Thyroid gland (tissue), 4 donors: ENCODE results near the gene PAX5. TPM values are rescaled to one million over a fixed set of nuclear protein-coding genes. Genes with fewer than 3 reads are reported as not detected.

Experiments
- DNase-seq, 2 donors: peaks; one replicate each; pipeline ENCODE4 v3.0.0-alpha.2; 2019
- H3K27ac ChIP-seq, 3 donors: fragments of 200-600 bp; sonication (generic); 1 replicate in 2 of 3; 2 replicates in 1 of 3; pipeline ENCODE4 v1.5.1; 2016 to 2019; ENCODE audit warnings: mild to moderate bottlenecking in 1 of 3, moderate library complexity in 1 of 3
- H3K27me3 ChIP-seq: fragments of 200-600 bp; sonication (generic); one replicate; pipeline ENCODE4 v1.5.1; 2019
- H3K36me3 ChIP-seq, 2 donors: fragments of 200-600 bp; sonication (generic); one replicate each; pipeline ENCODE4 v1.5.1; 2016 to 2019
- H3K4me1 ChIP-seq, 2 donors: fragments of 200-600 bp; sonication (generic); one replicate each; pipeline ENCODE4 v1.5.1; 2017 to 2019
- H3K4me3 ChIP-seq, 3 donors: fragments of 200-600 bp; sonication (generic); replicated peaks in 1 of 3; 1 replicate in 2 of 3; 2 replicates in 1 of 3; pipeline ENCODE4 v1.5.1; 2016; ENCODE audit warnings: mild to moderate bottlenecking in 1 of 3
- H3K9me3 ChIP-seq: fragments of 200-600 bp; sonication (generic); one replicate; pipeline ENCODE4 v1.5.1; 2017
- CTCF ChIP-seq, 6 experiments: fragments of 200-600 bp in 3 of 6; fragments of 450-650 bp in 3 of 6; sonication (generic) in 3 of 6; IDR thresholded peaks; one replicate each; pipeline ENCODE4 v1.5.1; 2016 to 2019; ENCODE audit warnings: antibody characterized with exemption in 6 of 6, mild to moderate bottlenecking in 2 of 6, inconsistent platforms in 1 of 6, moderate library complexity in 1 of 6
- POLR2A ChIP-seq, 2 donors: fragments of 450-650 bp; IDR thresholded peaks; one replicate each; pipeline ENCODE4 v1.6.1; 2017; ENCODE audit warnings: antibody characterized with exemption in 2 of 2, mild to moderate bottlenecking in 2 of 2, moderate library complexity in 1 of 2
- WGBS, 2 donors: methylation state at CpG; one replicate each; pipeline ENCODE4 v1.1.5; 2017; 5-methylcytosine and 5-hydroxymethylcytosine counted together
- intact Hi-C: fragments of 100-400 bp; cut with DNase I; formaldehyde crosslinking; loops from one replicate; pipeline ENCODE4 v1.15.1; 2023
- total RNA-seq, 4 donors: library from RNA; depleted of rRNA; stranded (reverse); fragments of >200 nt; gene quantifications; one replicate each; pipeline ENCODE4 v1.2.3, GENCODE V29; 2016

PAX5 gene
- total RNA-seq, 4 donors from 2014 or later, result 0.68 TPM; not detected in 3

GRCh38 chr9:36985061-36985768 lies 48.9 kb downstream of the PAX5 start:
- Histone ChIP-seq H3K27ac (no peak overlapping the region), H3K27me3 (peaks cover 17% of the 10 kb centered on the region), H3K4me3 (no peak overlapping the region), H3K4me1 (peaks cover 0 to 5% of the 10 kb centered on the region in 2 donors), H3K9me3 (no peaks in the 10 kb centered on the region), H3K36me3 (no peaks in the 10 kb centered on the region)
- intact Hi-C loops, result no loop called here
- TF ChIP-seq POLR2A (IDR thresholded peaks at IDR 0.05) (no peak), CTCF (IDR thresholded peaks at IDR 0.05) (no peak)
- DNase-seq, result no peak
- WGBS, 2 donors, result 30 to 32% methylated on average over 13 of the region's 15 CpGs

GRCh38 chr9:36980148-36980974 lies 53.7 kb downstream of the PAX5 start:
- Histone ChIP-seq H3K4me1 (no peaks in the 10 kb centered on the region), H3K4me3 (no peak overlapping the region), H3K9me3 (no peaks in the 10 kb centered on the region), H3K27me3 (peaks cover 4% of the 10 kb centered on the region), H3K27ac (no peak overlapping the region), H3K36me3 (no peaks in the 10 kb centered on the region)
- 28 to 36% methylated on average over 7 of the region's 7 CpGs for WGBS, 2 donors
- intact Hi-C loops, result no loop called here
- no peak for DNase-seq
- no peak for TF ChIP-seq POLR2A (IDR thresholded peaks at IDR 0.05)
- TF ChIP-seq CTCF (IDR thresholded peaks at IDR 0.05), result no peak

GRCh38 chr9:36976371-36977030 lies 57.6 kb downstream of the PAX5 start:
- DNase-seq, result no peak
- 73 to 76% methylated on average over 10 of the region's 10 CpGs for WGBS, 2 donors
- Histone ChIP-seq H3K9me3 (no peaks in the 10 kb centered on the region), H3K4me1 (no peaks in the 10 kb centered on the region), H3K27ac (no peak overlapping the region), H3K27me3 (no peaks in the 10 kb centered on the region), H3K4me3 (no peak overlapping the region), H3K36me3 (no peaks in the 10 kb centered on the region)
- TF ChIP-seq CTCF (IDR thresholded peaks at IDR 0.05) (no peak), POLR2A (IDR thresholded peaks at IDR 0.05) (no peak)
- intact Hi-C loops, result no loop called here

- intact Hi-C loops, result no loop called here
- H3K9me3 ChIP-seq, result no peaks in the 10 kb centered on the region
- H3K27me3 ChIP-seq, result no peaks in the 10 kb centered on the region
- no peak for DNase-seq
- H3K27ac ChIP-seq, result no peak overlapping the region
- 56 to 60% methylated on average over 7 of the region's 7 CpGs for WGBS, 2 donors
- H3K4me1 ChIP-seq, result no peaks in the 10 kb centered on the region
- no peak overlapping the region for H3K4me3 ChIP-seq
- TF ChIP-seq POLR2A (IDR thresholded peaks at IDR 0.05), result no peak
- TF ChIP-seq CTCF (IDR thresholded peaks at IDR 0.05), result no peak
- no peaks in the 10 kb centered on the region for H3K36me3 ChIP-seq
These were observed 59.3 kb downstream of the PAX5 start for GRCh38 chr9:36974731-36975130.
